GM21825 (cell line): ENCODE data around the gene CCDC80.

ENCODE experiments used
- ATAC-seq: cut with Tn5 transposase; IDR thresholded peaks from one replicate; pipeline ENCODE4 v1.9.1; 2021; ENCODE audit warnings: mild to moderate bottlenecking, moderate library complexity; ENCODE audit not compliant: unreplicated experiment

CCDC80 gene

GRCh38 chr3:112633757-112634156 lies 7.2 kb downstream of the CCDC80 start:
- ATAC-seq: no peak

- no peak for ATAC-seq
Observed at GRCh38 chr3:112633191-112633590, 7.8 kb downstream of the CCDC80 start.

GRCh38 chr3:112632596-112632995 lies 8.3 kb downstream of the CCDC80 start:
- no peak for ATAC-seq

- ATAC-seq: no peak
Observed at GRCh38 chr3:112631257-112631656, 9.7 kb downstream of the CCDC80 start.

- ATAC-seq: no peak
Observed at GRCh38 chr3:112629425-112629824, 11.5 kb downstream of the CCDC80 start.

GRCh38 chr3:112627919-112628466 lies 12.9 kb downstream of the CCDC80 start:
- ATAC-seq: no peak

GRCh38 chr3:112627419-112627818 lies 13.5 kb downstream of the CCDC80 start:
- ATAC-seq: no peak

- no peak for ATAC-seq
Observed at GRCh38 chr3:112623717-112624116, 17.2 kb downstream of the CCDC80 start.

- no peak for ATAC-seq
Observed at GRCh38 chr3:112623213-112623612, 17.7 kb downstream of the CCDC80 start.

GRCh38 chr3:112619295-112619694 lies 21.6 kb downstream of the CCDC80 start:
- peak; percentile 62 for ATAC-seq

- no peak for ATAC-seq
Observed at GRCh38 chr3:112617285-112617684, 23.7 kb downstream of the CCDC80 start.

- no peak for ATAC-seq
Observed at GRCh38 chr3:112615989-112616731, 24.8 kb downstream of the CCDC80 start.

- ATAC-seq: no peak
Observed at GRCh38 chr3:112611752-112612515, 29.0 kb downstream of the CCDC80 start.

GRCh38 chr3:112610121-112610520 lies 30.8 kb downstream of the CCDC80 start:
- ATAC-seq: no peak

GRCh38 chr3:112607863-112608262 lies 33.1 kb downstream of the CCDC80 start:
- no peak for ATAC-seq

- ATAC-seq: no peak
Observed at GRCh38 chr3:112606098-112606497, 34.8 kb downstream of the CCDC80 start.

GRCh38 chr3:112605285-112605684 lies 35.7 kb downstream of the CCDC80 start:
- no peak for ATAC-seq

GRCh38 chr3:112604536-112604935 lies 36.4 kb downstream of the CCDC80 start:
- ATAC-seq: no peak

- ATAC-seq: peak; percentile 72
Observed at GRCh38 chr3:112602217-112602838, 38.6 kb downstream of the CCDC80 start.

- no peak for ATAC-seq
Observed at GRCh38 chr3:112598731-112599130, 42.2 kb downstream of the CCDC80 start.

- no peak for ATAC-seq
Observed at GRCh38 chr3:112597945-112598344, 43.0 kb downstream of the CCDC80 start.

GRCh38 chr3:112594856-112595255 lies 46.1 kb downstream of the CCDC80 start:
- no peak for ATAC-seq
